Measurements from ENCODE around the gene RRP15. TPM values are rescaled to one million over a fixed set of nuclear protein-coding genes. Genes with fewer than 3 reads are reported as not detected.

RRP15 gene
- total RNA-seq, 1 donor from 2014 or later: 9.0 TPM

DNA sequence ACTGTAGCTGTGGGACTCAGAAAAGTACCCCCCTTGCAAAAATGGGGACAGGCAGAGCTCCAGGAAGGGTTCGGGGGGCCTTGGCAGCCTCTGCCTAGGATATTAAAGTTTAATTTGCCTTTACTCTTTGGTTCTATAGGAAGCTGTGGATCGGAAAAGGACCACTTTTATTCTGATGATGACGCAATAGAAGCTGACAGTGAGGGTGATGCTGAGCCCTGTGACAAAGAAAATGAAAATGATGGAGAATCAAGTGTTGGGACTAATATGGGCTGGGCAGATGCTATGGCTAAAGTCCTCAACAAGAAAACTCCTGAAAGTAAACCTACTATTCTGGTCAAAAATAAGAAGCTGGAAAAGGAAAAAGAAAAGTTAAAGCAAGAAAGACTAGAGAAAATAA is 17.1 kb downstream of the RRP15 start:
- no peak overlapping the region for H3K4me3 ChIP-seq (ENCODE audit: low read depth, low read length)
- DNase-seq (ENCODE audit: low read depth): no peak
- TF ChIP-seq, protein P1, sequence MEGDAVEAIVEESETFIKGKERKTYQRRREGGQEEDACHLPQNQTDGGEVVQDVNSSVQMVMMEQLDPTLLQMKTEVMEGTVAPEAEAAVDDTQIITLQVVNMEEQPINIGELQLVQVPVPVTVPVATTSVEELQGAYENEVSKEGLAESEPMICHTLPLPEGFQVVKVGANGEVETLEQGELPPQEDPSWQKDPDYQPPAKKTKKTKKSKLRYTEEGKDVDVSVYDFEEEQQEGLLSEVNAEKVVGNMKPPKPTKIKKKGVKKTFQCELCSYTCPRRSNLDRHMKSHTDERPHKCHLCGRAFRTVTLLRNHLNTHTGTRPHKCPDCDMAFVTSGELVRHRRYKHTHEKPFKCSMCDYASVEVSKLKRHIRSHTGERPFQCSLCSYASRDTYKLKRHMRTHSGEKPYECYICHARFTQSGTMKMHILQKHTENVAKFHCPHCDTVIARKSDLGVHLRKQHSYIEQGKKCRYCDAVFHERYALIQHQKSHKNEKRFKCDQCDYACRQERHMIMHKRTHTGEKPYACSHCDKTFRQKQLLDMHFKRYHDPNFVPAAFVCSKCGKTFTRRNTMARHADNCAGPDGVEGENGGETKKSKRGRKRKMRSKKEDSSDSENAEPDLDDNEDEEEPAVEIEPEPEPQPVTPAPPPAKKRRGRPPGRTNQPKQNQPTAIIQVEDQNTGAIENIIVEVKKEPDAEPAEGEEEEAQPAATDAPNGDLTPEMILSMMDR (conservative IDR thresholded peaks at IDR 0.05; ENCODE audit: low read depth, low read length): no peak

DNA sequence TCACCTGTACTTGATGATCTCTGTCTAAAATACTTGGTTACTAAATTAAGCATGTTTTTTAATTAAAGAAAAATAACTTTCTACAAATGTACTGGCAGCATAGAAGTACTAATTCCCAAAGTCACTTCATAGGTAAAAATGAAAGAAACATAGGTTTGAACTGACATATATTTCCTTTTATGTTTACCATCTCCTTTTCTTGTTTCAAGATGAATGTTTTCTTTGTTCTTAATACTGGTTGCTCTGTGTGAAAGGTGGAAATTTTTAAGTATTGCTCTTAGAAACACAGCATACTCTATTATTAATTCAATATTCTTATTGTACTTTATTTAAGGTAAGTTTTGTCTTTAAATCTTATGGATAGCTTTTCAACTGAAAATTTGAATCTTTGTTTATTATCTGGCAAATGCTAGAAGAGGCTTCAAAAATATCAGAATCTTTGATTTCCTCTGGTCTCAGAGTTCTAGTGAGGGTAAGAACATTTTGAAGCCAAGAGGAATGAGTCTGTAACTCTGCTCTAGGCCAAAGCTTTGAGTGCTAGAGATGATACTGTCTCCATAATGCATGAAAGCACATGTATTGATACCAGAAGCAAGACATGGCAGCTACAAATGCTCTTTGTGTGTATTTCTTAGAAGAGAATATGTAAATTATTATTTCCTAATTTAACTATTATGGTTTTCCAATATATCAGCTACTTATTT is 18.2 kb downstream of the RRP15 start:
- no peak for DNase-seq (ENCODE audit: low read depth)
- no peak overlapping the region for H3K4me3 ChIP-seq (ENCODE audit: low read depth, low read length)
- TF ChIP-seq, protein P1 (conservative IDR thresholded peaks at IDR 0.05; ENCODE audit: low read depth, low read length): no peak

DNA sequence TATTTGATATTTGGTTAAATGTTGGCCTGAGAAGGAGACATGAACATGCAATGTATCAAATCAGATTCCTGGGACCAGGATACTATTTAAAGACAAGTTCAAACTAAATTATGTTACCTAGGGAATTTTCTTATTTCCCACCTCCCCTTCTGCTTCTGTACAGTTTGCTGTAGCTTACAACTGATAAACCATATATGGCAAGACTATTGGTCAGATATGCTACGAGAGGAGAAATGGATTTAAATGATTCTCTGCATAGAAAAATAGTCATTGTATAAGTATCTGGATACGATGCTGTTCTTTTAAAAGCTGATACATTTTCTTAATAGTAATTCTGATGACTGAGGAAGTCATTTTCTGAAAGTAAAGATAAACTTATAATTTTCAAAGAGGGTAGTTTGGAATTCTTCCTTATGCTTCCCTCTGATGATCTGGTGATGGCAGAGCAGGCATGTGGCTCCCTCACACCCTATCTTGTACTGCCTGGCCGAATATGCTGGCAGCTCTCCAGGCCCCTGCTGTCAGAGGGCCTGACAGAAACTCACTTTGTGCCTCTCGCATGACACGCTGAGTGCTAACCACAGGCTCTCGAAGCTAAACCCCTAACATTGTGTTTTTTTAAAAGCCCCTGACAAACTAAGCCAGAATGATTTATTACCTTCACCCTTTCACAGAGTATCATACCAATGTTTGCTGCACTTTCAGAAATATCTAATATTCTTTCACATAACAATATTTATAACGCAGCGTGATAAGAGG is 19.4 kb downstream of the RRP15 start:
- H3K4me3 ChIP-seq (ENCODE audit: low read depth, low read length): no peak overlapping the region
- no peak for DNase-seq (ENCODE audit: low read depth)
- TF ChIP-seq, protein P1 (conservative IDR thresholded peaks at IDR 0.05; ENCODE audit: low read depth, low read length): no peak

DNA sequence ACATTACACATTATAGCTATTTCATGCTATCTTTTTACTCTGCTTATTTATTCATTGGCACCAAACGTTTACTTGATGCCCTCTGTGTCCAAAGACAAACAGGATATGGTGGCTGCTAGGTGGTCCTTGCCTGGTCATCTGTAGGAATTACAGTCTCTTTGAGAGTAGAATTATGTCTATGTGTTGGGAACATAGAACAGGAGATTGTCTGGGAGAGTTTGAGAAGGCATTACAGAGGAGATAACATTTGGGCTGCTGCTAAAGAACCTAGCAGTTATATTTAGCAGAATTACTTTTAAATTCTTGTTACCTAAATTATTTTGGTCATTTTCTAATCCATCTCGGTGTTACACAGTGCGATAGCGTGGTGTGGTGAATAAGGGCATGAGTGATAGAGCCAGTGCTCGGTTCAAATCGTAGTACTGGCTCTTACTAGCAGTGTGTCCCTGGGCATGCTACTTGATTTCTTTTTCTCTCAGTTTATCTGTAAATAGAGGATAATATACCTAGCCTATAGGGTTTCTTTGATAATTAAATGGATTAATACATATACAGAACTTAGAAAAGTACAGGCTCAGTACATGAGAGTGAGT is 20.5 kb downstream of the RRP15 start:
- TF ChIP-seq, protein P1 (conservative IDR thresholded peaks at IDR 0.05; ENCODE audit: low read depth, low read length): no peak
- H3K4me3 ChIP-seq (ENCODE audit: low read depth, low read length): no peak overlapping the region

DNA sequence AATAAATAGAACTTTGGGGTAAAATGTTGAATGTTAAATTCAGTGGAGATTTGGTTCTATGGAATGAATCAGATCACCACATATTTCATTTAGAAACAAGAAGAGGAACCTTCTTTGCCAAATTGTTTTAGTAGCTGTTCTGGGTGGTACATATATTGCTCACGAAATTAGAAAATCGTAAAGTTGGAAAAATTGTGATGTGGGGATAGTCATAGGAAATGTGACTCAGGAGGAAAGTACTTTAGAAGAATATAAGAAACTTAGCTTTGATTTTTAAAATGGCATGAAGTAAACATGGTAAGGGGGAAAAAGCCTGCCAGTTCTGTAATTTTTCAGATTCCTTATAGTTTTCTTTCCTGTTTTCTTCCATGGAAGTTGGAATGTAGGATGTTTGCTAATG is 27.4 kb downstream of the RRP15 start:
- no peak overlapping the region for H3K4me3 ChIP-seq (ENCODE audit: low read depth, low read length)
- no peak for DNase-seq (ENCODE audit: low read depth)
- TF ChIP-seq, protein P1 (conservative IDR thresholded peaks at IDR 0.05; ENCODE audit: low read depth, low read length): no peak

More for the DNA sequence above, 20.5 kb downstream of the RRP15 start:
- DNase-seq (ENCODE audit: low read depth): no peak

DNA sequence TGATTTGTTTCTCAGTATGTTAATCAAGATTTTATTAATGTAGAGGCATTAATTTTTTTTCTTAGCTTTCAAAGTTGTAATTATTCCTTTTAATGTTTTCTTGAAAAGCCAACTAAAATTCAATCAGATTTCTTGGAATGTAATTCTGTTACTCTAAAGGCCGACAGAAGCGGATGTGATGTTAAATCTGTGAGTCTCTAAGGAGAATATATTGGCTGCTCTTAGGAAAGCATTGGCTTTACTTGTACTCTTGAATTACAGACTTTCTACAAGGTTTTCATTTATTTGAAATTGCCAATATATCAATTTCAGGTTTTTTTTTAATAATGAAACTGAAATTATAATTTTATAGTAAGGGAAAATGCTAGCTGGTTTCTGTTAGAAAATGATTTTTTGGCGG is 29.2 kb downstream of the RRP15 start:
- TF ChIP-seq, protein P1 (conservative IDR thresholded peaks at IDR 0.05; ENCODE audit: low read depth, low read length): no peak
- DNase-seq (ENCODE audit: low read depth): no peak

More for the DNA sequence above, 29.2 kb downstream of the RRP15 start:
- H3K4me3 ChIP-seq (ENCODE audit: low read depth, low read length): no peak overlapping the region

Measured in epithelial cell of proximal tubule (primary cell).